K562 (cell line): ENCODE measurements around the gene MPRIP. TPM values are rescaled to one million over a fixed set of nuclear protein-coding genes. Genes with fewer than 3 reads are reported as not detected.

Experiments
- DACH1 ChIP-seq: fragments of 450-650 bp; IDR thresholded peaks from 2 replicates; pipeline ENCODE4 v1.6.1; 2018; ENCODE audit not compliant: partially characterized antibody
- EWSR1 ChIP-seq: fragments of 450-650 bp; IDR thresholded peaks from 2 replicates; pipeline ENCODE4 v1.6.1; 2018; ENCODE audit warnings: borderline replicate concordance, mild to moderate bottlenecking, low read depth, moderate library complexity; ENCODE audit not compliant: partially characterized antibody
- HBP1 ChIP-seq: fragments of 450-650 bp; formaldehyde crosslinking; IDR thresholded peaks from 2 replicates; pipeline ENCODE4 v1.4.0; 2022; ENCODE audit warnings: missing genetic modification characterization
- KAT8 ChIP-seq: fragments of 450-650 bp; IDR thresholded peaks from 2 replicates; pipeline ENCODE4 v1.6.1; 2016; ENCODE audit warnings: low read depth, mild to moderate bottlenecking
- KLF1 ChIP-seq: fragments of 450-650 bp; IDR thresholded peaks from 2 replicates; pipeline ENCODE4 v1.6.1; 2016; ENCODE audit warnings: missing genetic modification characterization, missing compliant biosample characterization
- MCM5 ChIP-seq: fragments of 450-650 bp; IDR thresholded peaks from 2 replicates; pipeline ENCODE4 v1.6.1; 2016; ENCODE audit warnings: low read depth
- MEIS2 ChIP-seq: fragments of 450-650 bp; IDR thresholded peaks from 2 replicates; pipeline ENCODE4 v1.6.1; 2014; ENCODE audit warnings: mild to moderate bottlenecking; ENCODE audit not compliant: partially characterized antibody
- NFIC ChIP-seq: fragments of 450-650 bp; IDR thresholded peaks from 2 replicates; pipeline ENCODE4 v1.6.1; 2017; ENCODE audit warnings: mild to moderate bottlenecking, inconsistent platforms
- POLR2G ChIP-seq: fragments of 200-400 bp; formaldehyde crosslinking; IDR thresholded peaks from 2 replicates; pipeline ENCODE4 v1.6.1; 2017; ENCODE audit warnings: low read depth, mild to moderate bottlenecking, antibody characterized with exemption, low read length, moderate library complexity
- PTBP1 ChIP-seq: fragments of 200-400 bp; formaldehyde crosslinking; IDR thresholded peaks from 2 replicates; pipeline ENCODE4 v1.6.1; 2017; ENCODE audit warnings: low read depth, low read length
- RBFOX2 ChIP-seq: fragments of 200-400 bp; formaldehyde crosslinking; IDR thresholded peaks from 2 replicates; pipeline ENCODE4 v1.6.1; 2017; ENCODE audit warnings: low read depth, mild to moderate bottlenecking, low read length, moderate library complexity
- SMAD4 ChIP-seq: fragments of 250-450 bp; sonication (Bioruptor Pico); conservative IDR thresholded peaks from 2 replicates; pipeline ENCODE4 v1.8.0; 2021; ENCODE audit warnings: inconsistent platforms, mild to moderate bottlenecking, moderate library complexity
- SMARCE1 ChIP-seq: fragments of 450-650 bp; IDR thresholded peaks from 2 replicates; pipeline ENCODE4 v1.7.1; 2016; ENCODE audit warnings: mild to moderate bottlenecking
- TGIF2 ChIP-seq: sonication (generic); formaldehyde crosslinking; IDR thresholded peaks from 2 replicates; pipeline ENCODE4 v1.8.1; 2022; ENCODE audit warnings: mild to moderate bottlenecking, missing genetic modification reagents, moderate library complexity
- YY1 ChIP-seq, 3 experiments: IDR thresholded peaks; 2 replicates each; pipeline ENCODE4 v1.6.1; 2011; ENCODE audit warnings: low read length in 2 of 3, mild to moderate bottlenecking in 2 of 3, moderate library complexity in 2 of 3, borderline replicate concordance in 1 of 3, control low read depth in 1 of 3, low read depth in 1 of 3; ENCODE audit not compliant: insufficient read depth in 3 of 3, insufficient replicate concordance in 2 of 3, control insufficient read depth in 1 of 3, insufficient read length in 1 of 3; ENCODE audit errors: extremely low read depth in 1 of 3
- ZNF239 ChIP-seq: fragments of 250-450 bp; sonication (Bioruptor Pico); IDR thresholded peaks from 2 replicates; pipeline ENCODE4 v1.4.0; 2020; ENCODE audit warnings: mild to moderate bottlenecking
- polyA plus RNA-seq, 8 experiments: library from polyadenylated mRNA; depleted of rRNA in 4 of 8; stranded (reverse) in 5 of 8; unstranded in 3 of 8; fragments of >200 nt; fragmentation: Nextera tagmentation in 2 of 8; fragmentation: Illumina TruSeq in 1 of 8; extraction: Ambion mirVana in 2 of 8; extraction: Trizol in 1 of 8; gene quantifications; 2 replicates each; pipeline versions ENCODE4 v1.2.1 to v1.2.3, GENCODE V29; 2011 to 2014; ENCODE audit warnings: inconsistent platforms in 1 of 8, missing spikeins in 1 of 8
- total RNA-seq, 7 experiments: library from RNA; depleted of rRNA in 6 of 7; stranded (reverse); fragments of >200 nt in 6 of 7; fragmentation: Illumina TruSeq in 2 of 7; extraction: Trizol in 2 of 7; gene quantifications; 2 replicates each; pipeline versions ENCODE4 v1.2.1 to v1.2.3, GENCODE V29; 2011 to 2021; ENCODE audit warnings: low replicate concordance in 1 of 7
- TF ChIP-seq, protein P1 (sequence below), 2 experiments: IDR thresholded peaks; 2 replicates each; pipeline ENCODE4 v1.6.1; 2011; ENCODE audit warnings: borderline replicate concordance in 1 of 2, control low read depth in 1 of 2, low read depth in 1 of 2, low read length in 1 of 2, mild to moderate bottlenecking in 1 of 2, mixed read lengths in 1 of 2, moderate library complexity in 1 of 2; ENCODE audit not compliant: insufficient read depth in 1 of 2, insufficient read length in 1 of 2, poor library complexity in 1 of 2, severe bottlenecking in 1 of 2; ENCODE audit errors: extremely low read depth in 1 of 2
- TF ChIP-seq, protein P2 (sequence below), 3 experiments: IDR thresholded peaks in 2 of 3; conservative IDR thresholded peaks in 1 of 3; 2 replicates each; pipeline ENCODE4 v1.5.1; 2011 to 2012; ENCODE audit warnings: low read length in 3 of 3, mild to moderate bottlenecking in 3 of 3, control low read depth in 2 of 3, improper control_type of control experiment in 1 of 3, inconsistent platforms in 1 of 3, low read depth in 1 of 3, mixed read lengths in 1 of 3, moderate library complexity in 1 of 3; ENCODE audit not compliant: insufficient read depth in 2 of 3
- TF ChIP-seq, protein P3 (sequence below): fragments of 450-650 bp; conservative IDR thresholded peaks from 2 replicates; pipeline ENCODE4 v1.6.1; 2016; ENCODE audit warnings: missing genetic modification characterization, low read depth, mild to moderate bottlenecking, control low read depth, missing compliant biosample characterization

The MPRIP gene
- total and polyA plus RNA-seq, 9 of the 15 experiments (the other 6 are each of a cell fraction or from before 2014, with no cell fraction given), result 10.0 to 72.6 (median 30.1) TPM

DNA sequence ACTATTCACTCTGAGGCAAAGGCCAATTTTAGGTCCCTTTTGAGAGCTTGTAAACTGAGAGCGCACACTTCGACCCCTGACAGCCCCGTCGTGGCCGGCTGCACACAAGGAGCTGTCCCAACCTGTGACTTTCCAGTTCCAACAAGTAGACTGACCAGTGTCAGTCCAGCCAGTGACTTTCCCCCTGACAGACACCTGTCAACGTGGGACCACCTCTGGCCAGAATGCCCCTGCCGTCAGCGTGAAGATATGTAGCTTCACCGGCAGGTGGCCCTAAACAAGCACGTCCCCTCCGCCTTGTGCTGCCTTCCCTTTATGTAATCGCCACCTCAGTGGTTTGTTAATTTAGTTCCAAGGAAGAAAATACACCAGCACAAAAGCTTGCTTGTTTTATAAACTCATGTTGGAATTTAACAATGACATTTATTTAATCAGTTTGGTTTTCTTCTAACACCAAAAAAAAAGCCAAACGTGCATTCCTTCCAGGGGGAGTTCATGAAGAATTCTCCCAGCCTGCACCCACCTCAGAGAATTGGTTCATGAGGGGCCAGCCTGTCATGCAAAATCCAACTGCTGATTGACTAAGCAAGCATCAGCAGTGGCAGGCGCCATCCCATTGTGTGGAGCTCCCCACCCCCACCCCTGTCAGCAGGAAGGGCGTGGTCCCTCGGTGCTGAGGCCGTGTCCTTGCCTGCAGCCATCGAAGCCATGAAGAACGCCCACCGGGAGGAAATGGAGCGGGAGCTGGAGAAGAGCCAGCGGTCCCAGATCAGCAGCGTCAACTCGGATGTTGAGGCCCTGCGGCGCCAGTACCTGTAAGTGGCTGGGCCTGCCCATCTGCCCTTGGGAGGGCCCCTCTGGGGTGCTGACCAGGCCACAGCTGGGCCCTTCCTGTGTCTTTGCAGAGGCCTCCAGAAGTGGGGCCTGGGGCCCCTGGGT lies 130.0 kb downstream of the MPRIP start (continued):
- TF ChIP-seq, protein P1, sequence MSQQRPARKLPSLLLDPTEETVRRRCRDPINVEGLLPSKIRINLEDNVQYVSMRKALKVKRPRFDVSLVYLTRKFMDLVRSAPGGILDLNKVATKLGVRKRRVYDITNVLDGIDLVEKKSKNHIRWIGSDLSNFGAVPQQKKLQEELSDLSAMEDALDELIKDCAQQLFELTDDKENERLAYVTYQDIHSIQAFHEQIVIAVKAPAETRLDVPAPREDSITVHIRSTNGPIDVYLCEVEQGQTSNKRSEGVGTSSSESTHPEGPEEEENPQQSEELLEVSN (IDR thresholded peaks at IDR 0.05; ENCODE audit: borderline replicate concordance in 1 of 2, extremely low read depth in 1 of 2, insufficient read depth in 1 of 2, insufficient read length in 1 of 2, low read depth in 1 of 2, low read length in 1 of 2, poor library complexity in 1 of 2, severe bottlenecking in 1 of 2), result peak in 1 of 2 experiments; percentile 40
- TF ChIP-seq, protein P2, sequence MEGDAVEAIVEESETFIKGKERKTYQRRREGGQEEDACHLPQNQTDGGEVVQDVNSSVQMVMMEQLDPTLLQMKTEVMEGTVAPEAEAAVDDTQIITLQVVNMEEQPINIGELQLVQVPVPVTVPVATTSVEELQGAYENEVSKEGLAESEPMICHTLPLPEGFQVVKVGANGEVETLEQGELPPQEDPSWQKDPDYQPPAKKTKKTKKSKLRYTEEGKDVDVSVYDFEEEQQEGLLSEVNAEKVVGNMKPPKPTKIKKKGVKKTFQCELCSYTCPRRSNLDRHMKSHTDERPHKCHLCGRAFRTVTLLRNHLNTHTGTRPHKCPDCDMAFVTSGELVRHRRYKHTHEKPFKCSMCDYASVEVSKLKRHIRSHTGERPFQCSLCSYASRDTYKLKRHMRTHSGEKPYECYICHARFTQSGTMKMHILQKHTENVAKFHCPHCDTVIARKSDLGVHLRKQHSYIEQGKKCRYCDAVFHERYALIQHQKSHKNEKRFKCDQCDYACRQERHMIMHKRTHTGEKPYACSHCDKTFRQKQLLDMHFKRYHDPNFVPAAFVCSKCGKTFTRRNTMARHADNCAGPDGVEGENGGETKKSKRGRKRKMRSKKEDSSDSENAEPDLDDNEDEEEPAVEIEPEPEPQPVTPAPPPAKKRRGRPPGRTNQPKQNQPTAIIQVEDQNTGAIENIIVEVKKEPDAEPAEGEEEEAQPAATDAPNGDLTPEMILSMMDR (IDR thresholded peaks at IDR 0.05 in 2 of 3, conservative IDR thresholded peaks at IDR 0.05 in 1 of 3; ENCODE audit: insufficient read depth in 2 of 3, low read depth in 1 of 3, low read length in 3 of 3), result peak; percentile 29 to 51 (median 36); a peak in 5 of 6 replicates
- no peak for TF ChIP-seq SMARCE1
- TF ChIP-seq TGIF2 (CRISPR knock-in tag), result no peak
- TF ChIP-seq YY1 (IDR thresholded peaks at IDR 0.05; ENCODE audit: borderline replicate concordance in 1 of 3, control insufficient read depth in 1 of 3, extremely low read depth in 1 of 3, insufficient read depth in 3 of 3, insufficient read length in 1 of 3, insufficient replicate concordance in 2 of 3, low read depth in 1 of 3, low read length in 2 of 3), result peak in 1 of 3 experiments; percentile 53
- TF ChIP-seq ZNF239 (CRISPR knock-in tag), result no peak
- no peak for TF ChIP-seq HBP1 (CRISPR knock-in tag)
- peak; percentile 59; the same call in 1 of the 2 replicates for TF ChIP-seq NFIC
- TF ChIP-seq MEIS2, result peak; percentile 6
- TF ChIP-seq PTBP1, result no peak
- 0 out of 2 replicates have a peak, but pooled peaks have one; percentile 19 for TF ChIP-seq RBFOX2
- no peak for TF ChIP-seq MCM5
- TF ChIP-seq, protein P3, sequence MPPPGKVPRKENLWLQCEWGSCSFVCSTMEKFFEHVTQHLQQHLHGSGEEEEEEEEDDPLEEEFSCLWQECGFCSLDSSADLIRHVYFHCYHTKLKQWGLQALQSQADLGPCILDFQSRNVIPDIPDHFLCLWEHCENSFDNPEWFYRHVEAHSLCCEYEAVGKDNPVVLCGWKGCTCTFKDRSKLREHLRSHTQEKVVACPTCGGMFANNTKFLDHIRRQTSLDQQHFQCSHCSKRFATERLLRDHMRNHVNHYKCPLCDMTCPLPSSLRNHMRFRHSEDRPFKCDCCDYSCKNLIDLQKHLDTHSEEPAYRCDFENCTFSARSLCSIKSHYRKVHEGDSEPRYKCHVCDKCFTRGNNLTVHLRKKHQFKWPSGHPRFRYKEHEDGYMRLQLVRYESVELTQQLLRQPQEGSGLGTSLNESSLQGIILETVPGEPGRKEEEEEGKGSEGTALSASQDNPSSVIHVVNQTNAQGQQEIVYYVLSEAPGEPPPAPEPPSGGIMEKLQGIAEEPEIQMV, result no peak
- no peak for TF ChIP-seq EWSR1
- 0 out of 2 replicates have a peak, but pooled peaks have one; percentile 25 for TF ChIP-seq SMAD4 (CRISPR knock-in tag)
- no peak for TF ChIP-seq DACH1
- TF ChIP-seq KLF1 (tag), result peak; percentile 81
- TF ChIP-seq POLR2G, result peak; percentile 32; the same call in 1 of the 2 replicates
- no peak for TF ChIP-seq KAT8
